Measurements from ENCODE around the gene AFF3. TPM values are rescaled to one million over a fixed set of nuclear protein-coding genes. Genes with fewer than 3 reads are reported as not detected.
"Not testable (repeated sequence)": the region's sequence is repeated elsewhere in the genome, so short reads cannot be mapped to it uniquely, and the experiment has no call there.

Gene AFF3
- polyA plus RNA-seq, 3 donors: 16.2 to 22.8 (median 18.5) TPM

DNA sequence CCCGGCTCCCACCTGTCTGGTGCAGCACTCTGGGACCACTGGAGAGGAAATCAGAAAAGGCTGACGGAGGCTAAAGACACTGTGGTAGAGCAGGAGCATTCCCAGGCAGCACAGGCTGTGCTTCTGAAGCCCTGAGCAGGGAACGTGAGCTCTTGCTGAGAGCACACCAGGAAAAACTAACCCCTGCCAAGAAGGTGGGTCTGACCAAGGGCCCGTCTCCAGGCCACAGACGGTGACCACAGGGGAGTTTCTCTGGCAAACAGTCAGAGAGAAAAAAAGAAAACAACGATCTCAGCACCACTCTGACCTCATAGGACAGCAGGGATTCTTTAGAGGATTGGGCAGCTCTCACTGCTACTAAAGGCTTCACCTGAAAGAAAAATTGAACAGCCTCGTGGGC lies 201.4 kb downstream of the AFF3 start:
- DNase-seq (ENCODE audit: low read depth in 3 of 3, low spot score in 2 of 3): no peak

DNA sequence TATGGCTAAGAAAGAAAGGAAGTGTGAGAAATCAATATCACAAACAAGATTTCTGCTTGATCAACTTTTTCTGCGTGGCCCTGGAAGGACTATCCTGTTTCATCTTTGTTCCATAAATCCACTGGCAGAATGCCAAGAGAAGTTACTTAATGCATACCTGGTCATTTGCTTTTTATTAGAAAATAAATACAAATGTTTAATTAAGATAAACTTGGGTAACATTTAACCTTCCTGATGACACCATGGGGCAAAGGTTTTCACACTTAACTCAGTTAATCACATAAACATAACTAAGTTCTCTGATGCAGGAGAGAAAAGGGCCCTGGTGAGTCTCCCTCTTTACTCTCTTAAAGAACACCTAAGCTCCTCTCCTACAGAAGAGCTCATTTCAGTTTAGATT lies 203.3 kb downstream of the AFF3 start:
- DNase-seq (ENCODE audit: low read depth in 3 of 3, low spot score in 2 of 3): no peak

DNA sequence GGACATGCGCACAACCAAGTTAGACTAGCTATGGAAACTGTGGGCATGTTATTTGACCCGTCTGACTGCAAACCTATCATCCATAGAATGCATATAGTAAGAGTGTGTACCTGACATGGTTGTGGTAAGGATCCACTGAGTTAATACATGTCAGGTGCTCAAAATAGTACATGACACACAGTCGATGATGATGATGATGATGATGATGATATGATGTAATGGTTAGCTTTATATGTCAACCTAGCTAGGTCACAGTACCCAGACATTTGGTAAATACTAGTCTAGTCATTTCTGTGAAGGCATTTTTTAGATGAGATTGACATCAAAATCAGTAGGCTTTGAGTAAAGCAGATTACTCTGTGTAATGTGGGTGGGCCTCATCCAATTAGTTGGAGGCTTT lies 204.1 kb downstream of the AFF3 start:
- DNase-seq (ENCODE audit: low read depth in 3 of 3, low spot score in 2 of 3): no peak

DNA sequence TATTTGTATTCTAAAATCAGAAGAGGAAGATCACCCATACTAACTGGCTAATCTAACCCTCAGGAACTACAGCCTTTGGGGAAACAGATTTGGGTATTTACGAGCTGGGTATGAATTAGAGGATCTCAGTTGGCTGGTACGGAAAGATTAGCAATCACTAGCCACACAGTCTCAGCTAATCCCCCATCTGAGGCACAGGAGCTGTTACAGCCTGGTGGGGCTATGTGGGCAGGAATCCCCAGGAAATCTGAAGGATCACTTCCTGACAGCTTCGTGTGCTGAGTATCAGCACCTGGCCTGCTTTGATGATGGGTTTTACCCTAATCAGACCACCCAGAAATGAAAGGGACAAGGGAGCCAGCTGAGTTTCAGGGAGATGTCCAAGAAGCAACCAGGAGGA lies 206.3 kb downstream of the AFF3 start:
- DNase-seq (ENCODE audit: low read depth in 3 of 3, low spot score in 2 of 3): no peak

DNA sequence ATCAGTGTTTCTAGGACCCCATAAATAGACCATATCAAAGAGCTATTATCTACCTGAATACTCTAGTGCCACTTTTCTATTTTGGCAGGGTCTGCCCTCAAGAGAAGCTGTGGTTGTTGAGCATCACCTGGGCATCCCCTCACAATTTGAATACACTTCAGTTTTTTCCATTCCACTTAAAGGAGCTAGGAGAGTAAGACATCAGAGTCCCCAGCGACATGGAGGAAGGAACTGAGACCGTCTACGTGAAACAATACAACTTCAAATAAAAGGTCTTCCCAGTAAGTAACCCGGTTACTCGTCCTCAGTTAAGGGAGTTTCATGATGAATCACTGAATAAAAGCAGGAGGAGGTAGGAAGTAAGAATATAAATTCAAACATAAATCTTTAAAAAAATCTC lies 206.7 kb downstream of the AFF3 start:
- no peak for DNase-seq (ENCODE audit: low read depth in 3 of 3, low spot score in 2 of 3)

DNA sequence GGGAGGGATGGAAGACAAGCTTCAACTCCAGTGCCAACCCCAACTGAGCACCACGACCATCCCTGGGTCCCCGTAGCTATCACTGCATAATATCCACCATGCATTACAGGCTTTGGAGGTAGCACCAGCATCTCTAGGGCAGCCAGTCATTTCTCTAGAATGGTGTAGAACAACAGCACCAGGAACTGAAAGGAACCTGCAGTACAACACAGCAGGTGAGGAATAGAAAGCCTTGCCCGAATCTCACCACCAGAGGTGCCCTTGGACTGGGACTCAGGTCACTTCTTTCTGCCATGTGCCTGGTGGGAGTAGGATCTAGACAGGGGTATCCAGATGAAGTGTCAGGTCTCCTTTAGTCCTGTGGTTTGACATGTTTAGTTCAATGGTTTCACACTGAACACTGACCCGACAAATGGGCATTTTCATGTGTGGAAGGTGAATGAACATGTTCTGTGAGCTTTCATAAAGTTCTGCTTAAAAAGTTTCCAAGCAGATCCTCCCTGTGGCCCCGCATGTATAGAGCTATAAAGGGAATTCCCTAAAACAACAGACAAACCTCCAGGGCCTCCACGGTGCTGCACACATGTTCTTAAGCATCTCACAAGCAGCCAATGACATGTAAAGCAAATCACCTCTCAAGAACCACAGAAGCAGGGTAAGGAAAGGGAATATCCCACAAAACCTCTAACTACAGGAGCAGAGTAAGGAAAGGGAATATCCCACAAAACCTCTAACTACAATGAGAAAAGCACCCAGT lies 208.3 kb downstream of the AFF3 start:
- no peak for DNase-seq (ENCODE audit: low read depth in 3 of 3, low spot score in 2 of 3)

DNA sequence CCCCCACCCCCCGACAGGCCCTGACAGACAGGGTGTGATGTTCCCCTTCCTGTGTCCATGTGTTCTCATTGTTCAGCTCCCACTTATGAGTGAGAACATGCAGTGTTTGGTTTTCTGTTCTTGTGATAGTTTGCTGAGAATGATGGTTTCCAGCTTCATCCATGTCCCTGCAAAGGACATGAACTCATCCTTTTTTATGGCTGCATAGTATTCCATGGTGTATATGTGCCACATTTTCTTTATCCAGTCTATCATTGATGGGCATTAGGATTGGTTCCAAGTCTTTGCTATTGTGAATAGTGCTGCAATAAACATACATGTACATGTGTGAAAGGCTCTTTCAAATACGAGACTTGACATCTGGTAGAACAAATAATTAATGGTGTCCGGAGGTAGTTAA lies 208.9 kb downstream of the AFF3 start:
- not testable (repeated sequence) for DNase-seq (ENCODE audit: low read depth in 3 of 3, low spot score in 2 of 3)

DNA sequence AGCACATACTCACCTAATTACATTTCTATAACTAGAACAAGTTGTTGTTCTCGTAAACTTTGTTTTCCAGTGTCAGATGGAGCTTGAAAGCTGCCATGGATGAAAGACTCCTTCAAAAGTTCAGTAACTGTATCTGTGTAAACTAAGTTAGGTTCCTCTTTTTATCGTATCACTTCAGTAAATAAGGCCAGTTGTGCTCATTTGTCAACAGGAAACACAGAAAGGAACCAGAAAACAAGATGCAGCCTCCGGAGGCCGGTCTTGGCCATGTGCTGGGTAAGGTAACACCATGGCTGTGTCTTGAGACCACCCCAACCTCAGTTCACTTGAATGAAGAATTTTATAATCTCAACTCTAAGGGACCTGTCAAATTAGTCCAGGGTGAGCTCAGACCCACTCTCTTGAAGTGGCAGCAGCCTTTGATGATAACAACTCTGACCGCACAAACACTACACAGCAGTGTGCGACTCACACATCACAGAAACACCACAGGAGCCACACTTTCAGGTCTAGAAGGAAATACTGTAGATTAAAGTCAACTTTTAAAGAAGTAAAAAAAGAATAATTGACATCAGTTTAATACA lies 213.8 kb downstream of the AFF3 start:
- no peak for DNase-seq (ENCODE audit: low read depth in 3 of 3, low spot score in 2 of 3)

DNA sequence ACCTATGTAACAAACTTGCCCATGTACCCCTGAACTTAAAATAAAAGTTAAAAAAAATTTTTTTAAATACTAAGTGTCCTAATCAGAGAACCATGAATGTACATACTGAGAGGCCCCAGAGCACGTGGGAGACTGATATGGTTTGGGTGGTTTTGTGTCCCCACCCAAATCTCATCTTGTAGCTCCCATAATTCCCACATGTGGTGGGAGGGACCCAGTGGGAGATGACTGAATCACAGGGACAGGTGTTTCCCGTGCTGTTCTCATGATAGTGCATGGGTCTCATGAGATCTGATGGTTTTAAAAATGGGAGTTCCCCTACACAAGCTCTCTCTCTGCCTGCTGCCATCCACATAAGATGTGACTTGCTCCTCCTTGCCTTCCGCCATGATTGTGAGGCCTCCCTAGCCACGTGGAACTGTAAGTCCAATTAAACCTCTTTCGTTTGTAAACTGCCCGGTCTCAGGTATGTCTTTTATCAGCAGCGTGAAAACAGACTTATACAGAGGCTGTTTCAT lies 214.6 kb downstream of the AFF3 start:
- not testable (repeated sequence) for DNase-seq (ENCODE audit: low read depth in 3 of 3, low spot score in 2 of 3)

DNA sequence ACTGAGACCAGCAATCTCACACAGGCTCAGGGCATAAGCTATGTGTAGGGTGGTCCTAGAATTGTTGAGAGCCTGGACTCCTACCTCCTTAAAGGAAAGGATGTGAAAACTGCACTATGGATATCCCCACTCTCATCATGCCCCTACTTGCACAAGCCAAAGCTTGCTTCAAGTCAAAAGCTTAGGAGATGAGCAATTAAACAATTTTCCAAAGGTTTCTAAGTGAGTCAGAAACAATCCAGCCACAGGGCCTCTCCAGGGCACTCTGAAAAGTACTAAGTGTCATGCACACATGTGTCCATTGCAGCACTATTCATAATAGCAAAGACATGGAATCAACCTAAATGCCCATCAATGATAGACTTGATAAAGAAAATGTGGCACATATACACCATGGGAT lies 215.4 kb downstream of the AFF3 start:
- no peak for DNase-seq (ENCODE audit: low read depth in 3 of 3, low spot score in 2 of 3)

DNA sequence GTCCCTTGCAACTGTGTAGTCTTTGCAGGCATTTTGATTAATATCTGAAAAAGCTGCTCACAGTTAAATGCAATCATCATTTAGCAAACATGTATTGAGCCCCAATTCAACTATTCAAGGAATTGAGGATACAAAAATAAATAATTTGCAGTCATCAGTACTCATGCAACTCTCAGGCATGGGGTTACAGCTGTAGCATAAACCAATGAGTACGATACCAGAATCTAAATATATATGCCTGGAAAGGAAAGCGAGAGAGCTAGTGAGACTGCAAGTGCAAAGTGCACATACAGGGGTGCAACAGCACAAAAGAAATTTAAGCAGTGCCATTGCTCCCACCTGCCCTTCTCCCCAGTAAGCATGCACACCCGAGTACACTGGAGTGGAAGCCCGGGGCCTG lies 216.4 kb downstream of the AFF3 start:
- DNase-seq (ENCODE audit: low read depth in 3 of 3, low spot score in 2 of 3): no peak

DNA sequence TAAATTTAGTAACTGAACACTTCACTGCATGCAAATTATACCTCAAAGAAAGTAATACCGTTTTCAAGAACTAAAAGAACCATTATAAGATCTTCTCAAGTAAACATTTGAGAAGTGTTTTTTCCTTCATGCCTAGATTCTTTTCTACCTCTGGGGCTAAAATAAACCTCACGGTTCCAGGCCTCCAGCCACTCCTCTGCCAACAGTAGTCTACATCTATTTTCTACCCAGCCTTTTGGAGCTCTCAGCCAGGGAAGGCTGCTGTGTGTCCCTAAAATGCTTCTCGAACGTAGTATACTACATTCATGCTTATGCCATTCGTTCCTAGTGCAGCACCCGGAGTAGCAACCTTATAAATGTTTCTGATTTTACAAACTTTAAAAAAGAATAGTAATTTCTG lies 219.7 kb downstream of the AFF3 start:
- DNase-seq (ENCODE audit: low read depth in 3 of 3, low spot score in 2 of 3): no peak

DNA sequence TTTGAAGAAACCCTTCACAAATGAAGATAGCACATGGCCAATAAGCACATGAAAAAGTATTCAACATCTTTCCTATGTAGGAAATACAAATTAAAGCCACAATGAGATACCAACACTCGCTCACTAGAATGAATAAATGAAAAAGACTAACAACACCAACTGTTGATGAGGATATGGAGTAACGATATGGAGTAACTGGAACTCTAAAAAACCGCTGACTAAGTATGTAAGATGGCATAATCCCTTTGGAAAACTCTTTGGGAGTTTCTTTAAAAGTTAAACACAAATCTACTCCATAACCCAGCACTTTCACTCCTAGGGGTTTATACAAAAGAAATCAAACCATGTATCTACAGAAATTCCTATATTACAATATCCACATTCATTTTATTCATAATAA lies 220.5 kb downstream of the AFF3 start:
- no peak for DNase-seq (ENCODE audit: low read depth in 3 of 3, low spot score in 2 of 3)

DNA sequence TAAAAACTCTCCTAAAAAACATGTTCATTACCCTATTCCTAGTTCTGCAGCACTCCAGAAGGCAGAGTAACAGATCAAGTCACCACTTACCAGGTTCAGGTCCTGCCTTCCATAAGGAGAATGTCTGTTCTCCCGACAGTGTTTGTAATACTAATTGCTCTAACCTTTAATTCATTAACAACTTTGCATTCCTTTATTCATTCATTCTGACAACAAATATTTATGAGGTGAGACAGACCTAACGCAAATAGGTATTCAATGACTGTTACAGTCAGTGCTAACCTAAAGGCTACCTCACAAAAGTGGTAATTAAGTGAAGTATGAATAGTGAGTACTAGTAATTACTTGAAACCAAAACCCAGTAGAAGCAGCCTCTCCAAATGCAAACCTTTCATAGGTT lies 224.0 kb downstream of the AFF3 start:
- DNase-seq (ENCODE audit: low read depth in 3 of 3, low spot score in 2 of 3): no peak

DNA sequence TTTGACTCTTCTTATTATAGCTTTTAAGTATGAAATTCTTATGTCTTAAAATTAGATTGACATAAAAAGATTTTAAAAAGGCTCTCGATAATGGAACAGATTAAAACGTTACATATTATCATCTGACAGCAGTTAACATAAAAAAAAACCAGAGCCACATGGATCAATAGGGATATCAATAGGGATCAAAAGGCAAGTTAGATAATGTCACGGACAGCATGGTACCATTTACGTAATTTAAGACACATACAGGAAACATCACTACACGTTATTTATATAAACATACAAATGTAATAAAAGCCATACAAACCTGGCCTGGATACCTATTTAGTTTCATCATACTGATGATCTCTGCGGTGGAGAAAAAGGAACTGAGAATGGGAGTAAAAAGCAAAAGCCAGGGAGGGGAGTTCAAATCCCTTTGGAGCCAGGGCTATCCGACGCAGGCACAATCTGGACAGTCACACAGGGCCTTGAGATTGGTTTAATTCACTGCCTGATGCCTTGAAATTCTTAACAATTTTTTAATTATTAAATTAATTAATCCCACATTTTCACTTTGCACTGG lies 227.2 kb downstream of the AFF3 start:
- no peak for DNase-seq (ENCODE audit: low read depth in 3 of 3, low spot score in 2 of 3)

DNA sequence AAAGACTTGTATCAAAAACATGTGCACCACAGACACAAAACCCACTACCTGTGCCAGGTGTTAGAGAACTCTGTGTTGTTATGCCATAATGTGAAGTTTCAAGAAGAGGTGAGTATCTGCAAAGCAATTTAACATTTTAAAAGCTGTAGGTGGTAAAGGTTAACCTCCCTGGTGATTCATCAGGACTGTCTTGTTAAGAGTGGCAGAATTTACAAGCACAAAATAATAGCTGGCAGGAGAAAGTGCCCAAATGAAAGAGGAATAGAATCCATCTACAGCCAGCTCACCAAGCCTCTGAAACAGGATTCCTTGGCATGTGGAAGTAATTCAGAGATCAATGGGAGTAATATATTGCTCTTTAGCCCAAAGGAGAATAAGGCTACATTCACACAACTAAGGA lies 230.7 kb downstream of the AFF3 start:
- DNase-seq (ENCODE audit: low read depth in 3 of 3, low spot score in 2 of 3): no peak

DNA sequence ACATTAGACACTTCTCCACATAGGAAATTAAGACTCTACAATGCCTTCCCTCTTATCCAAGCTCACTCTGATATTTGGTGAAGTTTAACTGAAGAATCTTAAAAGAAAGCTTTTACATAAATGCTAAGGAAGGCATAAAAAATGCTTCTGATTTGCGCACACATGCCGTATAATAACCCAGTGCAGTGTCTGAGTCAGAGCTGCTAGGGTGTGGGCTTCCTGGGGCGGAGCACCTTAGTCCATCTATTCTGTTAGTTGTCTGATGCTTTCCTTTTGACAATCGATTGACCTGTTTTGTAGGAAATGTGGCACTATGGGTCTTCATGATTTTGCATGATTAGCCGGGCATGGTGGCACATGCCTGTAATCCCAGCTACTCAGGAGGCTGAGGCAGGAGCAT lies 231.5 kb downstream of the AFF3 start:
- DNase-seq (ENCODE audit: low read depth in 3 of 3, low spot score in 2 of 3): no peak

DNA sequence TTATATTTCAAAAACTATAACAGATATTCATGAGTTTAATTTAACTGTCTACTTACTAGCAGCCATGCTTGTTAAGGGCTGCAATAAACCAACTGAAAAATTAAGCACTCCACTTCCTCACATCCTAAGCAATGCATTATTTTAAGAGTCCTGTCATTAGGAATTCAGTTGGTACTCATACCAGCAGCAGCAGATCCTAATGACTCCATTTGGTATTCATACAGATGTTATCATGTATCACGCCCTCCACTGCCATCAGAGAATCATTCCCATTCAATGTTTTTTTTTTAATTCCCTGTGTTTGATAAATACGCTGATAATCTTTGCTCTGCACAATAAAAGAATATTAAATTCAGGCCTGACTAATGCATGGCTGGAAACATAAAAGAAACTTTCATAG lies 236.8 kb downstream of the AFF3 start:
- DNase-seq (ENCODE audit: low read depth in 3 of 3, low spot score in 2 of 3): no peak

DNA sequence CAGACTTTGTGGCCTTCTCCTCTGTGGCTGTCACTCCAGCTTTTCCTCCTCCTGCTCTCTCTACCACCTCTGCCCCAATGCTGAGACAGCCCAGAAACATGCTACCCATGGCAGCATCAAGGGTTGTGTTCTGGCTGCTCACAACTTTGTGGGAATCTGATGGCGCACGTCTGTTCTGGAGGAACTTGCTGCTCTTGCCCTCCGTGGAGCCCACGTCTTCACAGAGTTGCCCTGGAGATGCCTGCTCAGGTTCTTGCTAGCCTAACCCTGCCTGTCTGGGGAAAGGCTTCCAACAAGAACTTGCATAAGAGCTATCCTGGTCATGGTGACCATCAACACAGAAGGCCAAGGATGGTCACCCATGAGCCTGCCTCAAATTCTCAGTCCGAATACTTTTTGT lies 237.4 kb downstream of the AFF3 start:
- DNase-seq (ENCODE audit: low read depth in 3 of 3, low spot score in 2 of 3): no peak

DNA sequence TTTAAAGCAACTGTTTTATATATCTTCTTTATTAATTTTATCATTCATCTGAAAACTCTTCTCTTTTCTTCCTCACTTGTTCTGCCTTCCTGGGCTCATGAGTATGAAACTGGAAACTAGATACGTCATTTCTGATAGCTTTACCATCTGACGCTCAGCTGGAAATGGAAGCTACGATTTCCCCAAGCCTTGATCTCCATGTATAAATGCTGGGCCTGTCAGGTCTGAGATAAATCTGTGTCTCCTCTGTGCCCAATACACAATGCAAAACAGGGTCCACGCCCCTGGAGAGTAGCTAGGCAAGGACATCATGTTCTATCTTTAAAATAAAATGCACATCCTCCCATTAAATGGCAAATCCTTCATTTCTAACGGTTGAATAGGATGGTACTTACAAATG lies 238.4 kb downstream of the AFF3 start:
- DNase-seq (ENCODE audit: low read depth in 3 of 3, low spot score in 2 of 3): no peak

DNA sequence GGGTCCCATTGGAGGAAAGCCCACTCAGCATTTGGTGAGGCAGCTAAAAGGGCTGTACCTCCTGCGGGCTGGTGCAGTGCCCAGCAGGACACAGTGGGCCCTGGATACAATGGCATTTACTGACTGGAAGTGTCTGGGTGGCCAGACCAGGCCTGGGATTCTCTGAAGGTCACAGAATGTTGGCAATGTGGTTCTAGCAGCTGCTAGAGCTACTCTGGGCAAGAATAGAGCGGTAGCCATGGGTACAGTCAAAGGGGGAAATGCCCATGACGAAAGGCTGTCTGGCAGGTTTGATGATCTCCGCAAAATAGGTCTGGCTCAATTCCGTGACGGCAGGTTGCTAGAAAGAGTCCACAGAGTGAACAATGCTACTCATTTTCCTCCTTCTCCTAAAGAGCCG lies 241.8 kb downstream of the AFF3 start:
- DNase-seq (ENCODE audit: low read depth in 3 of 3, low spot score in 2 of 3): no peak

DNA sequence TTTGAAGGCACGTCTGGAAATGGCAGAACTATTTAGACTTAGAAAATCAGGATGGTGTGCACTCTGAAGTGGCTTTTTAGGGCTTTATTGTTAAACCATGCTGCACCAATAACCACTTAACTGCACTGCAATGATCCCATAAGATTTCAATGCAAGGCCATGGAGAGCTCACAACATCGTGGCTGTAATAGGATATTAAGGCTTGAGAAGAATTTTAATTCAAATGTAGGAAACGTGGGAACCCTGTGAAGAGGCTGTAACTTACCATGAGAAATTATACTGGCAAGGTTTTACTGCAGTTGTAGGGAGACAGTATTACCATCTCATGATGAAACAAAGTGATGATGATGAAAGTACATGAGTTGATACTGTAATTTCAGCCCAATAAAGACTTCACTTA lies 242.5 kb downstream of the AFF3 start:
- DNase-seq (ENCODE audit: low read depth in 3 of 3, low spot score in 2 of 3): no peak

All from right renal cortex interstitium (tissue), 3 donors.